Iris pigment epithelial cell (primary cell): ENCODE measurements around the gene RNF138.
"Not testable (repeated sequence)": the region's sequence is repeated elsewhere in the genome, so short reads cannot be mapped to it uniquely, and the experiment has no call there.

Experiments
- DNase-seq: peaks from one replicate; pipeline ENCODE4 v3.0.0-alpha.2; 2011; ENCODE audit warnings: low read depth

Gene RNF138

DNA sequence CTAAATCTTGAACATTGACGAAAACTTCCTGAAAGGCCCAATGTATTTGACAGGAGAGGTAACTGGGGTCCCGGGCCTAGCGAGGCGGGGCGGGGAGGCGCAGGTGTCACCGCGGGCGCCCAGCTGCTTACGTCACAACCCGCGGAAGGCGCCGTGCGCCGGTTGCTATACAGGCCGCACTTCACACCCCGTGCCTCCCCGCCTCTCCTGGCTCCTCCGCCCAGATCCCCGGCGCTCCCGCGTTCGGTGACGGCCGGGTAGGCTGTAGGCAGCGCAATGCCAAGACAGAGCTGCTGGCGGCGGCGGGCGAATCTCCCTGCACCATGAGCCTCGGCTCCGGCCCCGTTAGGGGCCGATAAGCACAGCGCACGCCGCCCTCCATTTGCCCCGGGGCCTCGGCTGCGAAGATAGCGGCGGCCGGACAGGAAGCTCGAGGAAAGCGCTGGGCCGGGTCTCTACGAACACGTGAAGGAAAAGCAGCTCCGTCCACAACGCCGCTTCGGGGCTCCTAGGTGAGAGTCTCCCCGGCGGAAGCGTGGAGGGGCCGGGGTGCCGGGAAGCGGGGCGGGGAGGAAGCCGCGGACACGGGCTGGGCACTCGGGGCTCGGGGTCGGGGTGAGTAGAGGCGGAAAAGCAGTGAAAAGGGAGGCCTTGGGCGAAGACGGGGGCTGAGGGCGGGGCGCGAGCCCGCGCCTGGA lies at the start of gene RNF138:
TSS of gene RNF138 (plus strand) at position 151 of the 698 bp plus-strand sequence. CDS start 903 bp downstream, outside the sequence.
- peak; percentile 83 for DNase-seq

- no peak for DNase-seq
These were observed 49.3 kb upstream of the RNF138 start for GRCh38 chr18:32042337-32042736.

DNA sequence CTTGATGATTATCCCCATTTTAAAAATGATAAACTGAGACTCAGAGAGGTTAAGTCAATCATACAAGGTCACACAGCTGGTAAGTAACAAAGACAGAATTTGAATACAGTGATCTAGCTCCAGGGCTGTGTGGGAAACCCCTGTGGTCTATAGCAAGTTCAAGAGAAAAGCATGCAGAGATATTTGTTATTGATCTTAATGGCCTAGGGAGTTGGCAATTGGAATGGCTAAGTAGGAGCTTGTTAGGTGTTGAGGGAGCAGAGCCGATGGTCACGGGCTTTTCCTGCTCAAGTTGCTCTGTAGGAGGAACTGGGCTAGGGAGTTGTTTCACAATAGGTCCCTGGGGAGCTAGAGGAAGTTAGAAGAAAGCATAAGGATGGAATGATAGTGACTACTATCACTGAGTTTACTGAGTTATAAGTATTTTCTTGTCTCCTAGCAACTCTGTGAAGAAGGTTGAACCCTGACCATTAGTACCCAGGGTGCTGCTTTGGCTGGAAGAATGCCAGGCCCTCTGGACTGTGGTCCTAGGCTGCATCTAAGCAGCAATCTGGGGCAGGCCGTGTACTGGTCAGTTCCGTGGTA lies 43.1 kb upstream of the RNF138 start:
- peak; percentile 14 for DNase-seq

GRCh38 chr18:32049393-32050171 lies 42.1 kb upstream of the RNF138 start:
- no peak for DNase-seq

GRCh38 chr18:32056613-32057358 lies 34.9 kb upstream of the RNF138 start:
- DNase-seq = no peak

GRCh38 chr18:32057624-32058165 lies 34.0 kb upstream of the RNF138 start:
- no peak for DNase-seq

DNA sequence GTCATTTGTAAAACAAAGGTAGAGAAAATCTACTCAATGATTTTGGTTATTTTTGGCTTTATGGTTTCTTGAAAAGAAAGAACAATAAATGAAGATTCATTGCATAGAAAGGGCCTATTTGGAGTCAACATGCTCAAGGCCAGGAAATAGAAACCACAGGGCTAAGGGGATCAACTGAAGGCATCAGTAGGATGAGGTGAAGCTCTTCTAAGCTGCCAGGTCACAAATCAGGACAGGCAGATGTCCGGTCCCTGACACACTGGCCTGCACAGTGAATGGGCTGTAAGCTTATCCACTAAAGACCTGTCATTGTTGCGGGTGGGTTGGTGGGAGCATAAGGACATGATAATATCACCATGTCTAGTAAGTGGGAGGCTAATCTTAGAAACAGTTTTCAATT lies 31.6 kb upstream of the RNF138 start:
- DNase-seq = no peak

DNA sequence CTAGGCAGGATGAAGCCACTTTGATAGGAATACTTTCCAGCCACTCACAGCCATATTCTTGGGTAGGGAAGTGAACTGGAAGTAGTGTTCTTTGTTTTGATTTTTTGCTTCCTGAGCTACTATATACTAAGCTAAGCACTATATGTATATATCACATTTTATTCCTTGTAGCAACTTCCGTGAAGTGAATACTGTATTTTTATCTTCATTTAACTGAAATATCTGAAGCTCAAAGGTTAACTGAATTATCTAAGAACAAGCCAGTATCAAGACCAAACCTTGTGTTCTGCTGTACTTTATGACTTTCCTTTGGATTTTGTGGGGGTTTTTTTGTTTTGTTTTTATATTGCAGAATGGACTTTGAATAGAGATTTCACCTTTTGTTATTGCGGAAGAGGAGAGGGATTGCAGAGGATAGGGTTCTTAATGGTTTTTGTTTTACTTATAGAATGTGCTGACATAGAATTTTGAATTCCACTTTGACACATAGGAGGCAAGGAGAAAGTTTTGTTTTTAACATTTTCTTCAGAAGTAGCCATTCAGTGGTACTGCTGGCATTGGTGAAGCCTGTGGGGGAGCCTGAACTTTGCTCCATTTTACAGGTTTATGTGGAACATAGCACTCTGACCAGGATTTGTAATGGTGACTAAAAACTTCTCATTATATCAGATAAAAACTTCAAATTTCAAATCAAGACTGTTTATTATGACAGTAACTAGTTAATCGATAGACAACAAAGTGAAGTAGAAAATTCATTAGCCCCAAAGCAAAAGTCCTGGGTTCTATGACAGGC lies 24.1 kb upstream of the RNF138 start:
- no peak for DNase-seq

DNA sequence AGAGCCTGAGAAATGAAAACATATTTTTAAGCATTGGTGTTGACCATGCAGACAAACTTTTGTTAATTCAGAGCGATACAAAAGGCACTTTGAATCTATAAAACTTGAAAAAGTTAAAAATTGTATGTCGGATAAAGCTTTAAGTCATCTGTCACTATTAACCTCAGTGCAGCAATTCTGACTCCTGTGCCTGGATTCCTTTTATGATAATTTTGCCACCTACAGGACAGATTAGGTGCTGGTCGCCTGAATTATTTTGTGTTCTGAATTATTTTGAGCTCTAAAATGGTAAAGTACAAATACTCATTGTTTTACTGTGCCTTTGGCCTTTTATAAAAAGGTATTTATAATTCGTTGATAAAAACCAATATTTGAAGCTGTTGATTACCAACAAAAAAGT lies 19.4 kb upstream of the RNF138 start:
- DNase-seq = no peak

DNA sequence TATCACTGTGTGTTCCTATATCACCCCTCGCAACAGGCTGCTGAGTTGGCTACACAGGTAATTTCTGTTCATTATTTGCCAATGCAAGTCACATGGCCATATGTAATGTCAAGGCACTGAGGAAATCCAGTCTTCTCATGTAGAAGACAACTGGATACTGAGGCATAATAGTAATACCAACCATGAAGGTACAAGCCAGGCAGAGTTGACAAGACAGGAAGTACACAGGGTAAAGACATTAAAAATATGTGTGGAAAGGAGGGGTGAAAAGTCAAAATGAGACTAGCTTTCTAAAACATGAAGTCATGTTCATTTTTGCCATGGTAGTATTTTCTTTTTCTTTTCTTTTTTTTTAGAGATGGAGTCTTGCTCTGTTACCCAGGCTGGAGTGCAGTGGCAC lies 17.5 kb upstream of the RNF138 start:
- no peak for DNase-seq

DNA sequence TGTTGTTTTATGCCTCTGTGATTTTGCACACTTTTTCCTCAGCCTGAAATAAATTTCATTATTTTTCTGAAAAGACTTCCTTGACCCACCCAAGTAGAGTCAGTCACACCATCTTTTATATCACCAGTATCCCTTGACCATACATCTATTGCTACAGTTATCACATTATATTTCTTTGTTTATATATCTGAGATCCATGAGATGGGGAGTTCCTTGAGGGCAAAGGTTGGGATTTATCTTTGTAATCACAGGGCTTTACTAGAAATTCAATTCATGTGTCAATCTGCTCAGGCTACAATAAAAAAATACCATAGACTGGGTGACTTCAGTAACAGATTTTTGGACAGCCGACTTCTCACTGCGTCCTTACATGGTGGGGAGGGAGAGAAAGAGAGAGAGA lies 12.8 kb upstream of the RNF138 start:
- DNase-seq = no peak

DNA sequence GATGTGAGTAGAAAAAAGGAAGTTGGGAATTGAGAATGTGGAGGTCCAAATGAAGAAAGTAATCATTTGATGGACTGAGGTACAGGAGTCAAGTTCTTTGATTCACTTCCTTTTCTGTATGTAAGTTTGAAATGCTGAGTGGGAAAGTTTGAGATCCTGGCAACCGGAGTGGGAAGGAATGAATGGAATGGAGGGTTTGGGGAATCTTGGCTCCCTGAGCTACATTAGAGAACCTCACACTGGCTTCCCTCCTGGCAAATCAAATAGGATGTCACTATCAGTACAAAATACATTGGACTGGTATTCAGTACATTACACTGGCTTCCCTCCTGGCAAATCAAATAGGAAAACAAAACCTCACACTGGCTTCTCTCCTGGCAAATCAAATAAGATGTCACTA lies 9.8 kb upstream of the RNF138 start:
- peak; percentile 4 for DNase-seq

- DNase-seq = no peak
These were observed 7.9 kb upstream of the RNF138 start for GRCh38 chr18:32083781-32084180.

GRCh38 chr18:32086881-32087280 lies 4.8 kb upstream of the RNF138 start:
- peak; percentile 46 for DNase-seq

- not testable (repeated sequence) for DNase-seq
These were observed 843 bp upstream of the RNF138 start for GRCh38 chr18:32090831-32091230.

- DNase-seq = no peak
These were observed 350 bp upstream of the RNF138 start for GRCh38 chr18:32091325-32091723.

DNA sequence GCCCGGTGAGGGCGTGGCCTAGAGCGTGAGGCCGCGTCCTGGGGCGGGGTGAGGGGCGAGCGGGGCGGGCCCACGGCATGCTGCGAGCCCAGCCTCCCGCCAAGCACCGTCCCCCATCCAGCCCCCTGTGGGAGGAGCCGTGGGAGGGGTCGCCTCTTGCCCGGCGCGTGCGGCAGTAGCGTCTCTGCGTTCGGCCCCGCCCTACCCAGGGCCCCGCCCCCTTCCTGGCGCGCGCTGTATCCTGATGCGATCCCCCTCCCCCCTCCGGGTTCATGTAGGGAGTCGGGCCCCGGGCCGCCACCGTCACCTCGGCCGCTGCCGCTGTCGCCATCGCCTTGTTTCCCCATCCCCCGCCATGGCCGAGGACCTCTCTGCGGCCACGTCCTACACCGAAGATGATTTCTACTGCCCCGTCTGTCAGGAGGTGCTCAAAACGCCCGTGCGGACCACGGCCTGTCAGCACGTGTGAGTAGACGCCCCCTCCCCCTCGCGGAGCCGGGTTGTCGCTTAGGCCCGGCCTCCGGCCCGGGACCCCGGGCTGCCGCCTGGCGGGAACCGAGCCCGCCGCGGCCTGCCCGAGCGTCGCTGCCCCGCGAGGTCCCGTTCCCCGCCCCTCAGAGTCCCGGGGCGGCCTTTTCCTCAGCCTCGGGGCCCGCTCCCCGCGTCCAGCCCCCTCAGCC lies 888 bp downstream of the RNF138 start:
- peak; percentile 97 for DNase-seq

- DNase-seq = peak; percentile 76
These were observed 1.4 kb downstream of the RNF138 start for GRCh38 chr18:32093102-32093511.

DNA sequence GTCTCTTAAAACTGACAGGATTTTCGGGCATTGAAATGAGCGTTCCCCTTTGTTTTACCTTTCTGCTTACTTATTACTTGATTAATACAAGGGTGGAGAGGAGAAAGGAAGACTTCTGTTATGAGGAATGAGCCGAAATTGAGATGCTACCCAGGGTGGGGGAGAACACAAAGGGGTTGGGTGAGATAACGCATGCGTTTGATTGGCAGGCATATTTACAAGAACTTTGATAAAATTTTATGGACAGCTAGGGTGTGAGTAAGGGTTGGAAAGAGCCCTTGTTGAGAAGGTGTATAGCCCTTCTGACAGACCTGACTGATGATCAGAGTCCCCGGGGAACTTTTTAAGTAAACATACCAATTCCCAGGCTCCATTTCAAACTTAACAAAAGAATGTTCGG lies 1.8 kb downstream of the RNF138 start:
- peak; percentile 36 for DNase-seq

DNA sequence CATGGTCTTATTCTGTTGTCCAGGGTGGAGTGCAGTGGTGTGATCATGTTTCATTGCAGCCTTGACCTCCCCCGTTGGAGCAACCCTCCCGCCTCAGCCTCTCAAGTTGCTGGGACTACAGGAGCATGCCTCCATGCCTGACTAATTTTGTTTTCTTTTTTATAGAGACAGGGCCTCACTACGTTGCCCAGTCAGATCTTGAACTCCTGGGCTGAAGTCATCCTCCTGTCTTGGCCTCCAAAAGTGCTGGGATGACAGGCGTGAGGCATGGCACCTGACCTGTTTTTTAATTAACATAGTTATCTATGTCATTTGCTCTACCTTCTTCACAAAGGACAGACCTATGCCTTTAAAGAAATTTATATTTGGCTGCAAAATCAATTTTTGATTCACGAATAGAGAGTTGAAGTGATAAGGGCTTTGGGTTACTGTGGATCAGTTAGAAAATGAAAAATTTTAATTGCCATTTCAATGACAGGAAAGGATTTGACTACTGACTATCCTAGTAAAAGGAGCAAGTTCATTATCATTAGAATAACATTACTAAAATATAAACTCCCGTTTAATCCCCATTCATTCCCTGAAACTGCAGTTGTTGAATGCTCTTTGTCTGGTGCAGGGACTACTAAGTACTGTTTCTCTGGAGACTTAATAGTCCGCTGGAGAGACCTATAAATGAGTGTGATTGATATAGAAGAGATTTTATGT lies 3.7 kb downstream of the RNF138 start:
- peak; percentile 5 for DNase-seq
